Suprapubic skin (tissue), 4 donors: ENCODE data around the gene C15orf61. TPM values are rescaled to one million over a fixed set of nuclear protein-coding genes. Genes with fewer than 3 reads are reported as not detected.

Source experiments
- DNase-seq, 2 donors: peaks; one replicate each; pipeline ENCODE4 v3.0.0-alpha.2; 2019; ENCODE audit warnings: low spot score in 2 of 2
- H3K27ac ChIP-seq: fragments of 200-600 bp; sonication (generic); one replicate; pipeline ENCODE4 v1.5.1; 2019
- H3K27me3 ChIP-seq: fragments of 200-600 bp; sonication (generic); one replicate; pipeline ENCODE4 v1.5.1; 2019
- H3K36me3 ChIP-seq: fragments of 200-600 bp; sonication (generic); one replicate; pipeline ENCODE4 v1.5.1; 2019
- H3K4me1 ChIP-seq: fragments of 200-600 bp; sonication (generic); one replicate; pipeline ENCODE4 v1.5.1; 2019
- H3K4me3 ChIP-seq: fragments of 200-600 bp; sonication (generic); one replicate; pipeline ENCODE4 v1.5.1; 2019; ENCODE audit warnings: mild to moderate bottlenecking
- H3K9me3 ChIP-seq: fragments of 200-600 bp; sonication (generic); one replicate; pipeline ENCODE4 v1.5.1; 2019
- EP300 ChIP-seq: sonication (generic); formaldehyde crosslinking; IDR thresholded peaks from one replicate; pipeline ENCODE4 v1.6.1; 2017; ENCODE audit warnings: antibody characterized with exemption
- POLR2A ChIP-seq, 2 donors: fragments of 450-650 bp; IDR thresholded peaks; one replicate each; pipeline ENCODE4 v1.6.1; 2017; ENCODE audit warnings: antibody characterized with exemption in 2 of 2, mild to moderate bottlenecking in 2 of 2, moderate library complexity in 2 of 2
- POLR2AphosphoS5 ChIP-seq, 3 donors: sonication (generic); formaldehyde crosslinking; IDR thresholded peaks; one replicate each; pipeline ENCODE4 v1.6.1; 2017; ENCODE audit warnings: antibody characterized with exemption in 3 of 3
- WGBS: methylation state at CpG from one replicate; pipeline ENCODE4 v1.1.5; 2018; 5-methylcytosine and 5-hydroxymethylcytosine counted together
- total RNA-seq, 4 donors: library from RNA; depleted of rRNA; stranded (reverse); fragments of >200 nt; gene quantifications; one replicate each; pipeline ENCODE4 v1.1.0, GENCODE V29; 2016
- TF ChIP-seq, protein P1 (sequence below), 2 donors: fragments of 200-600 bp in 1 of 2; fragments of 450-650 bp in 1 of 2; sonication (generic) in 1 of 2; IDR thresholded peaks; one replicate each; pipeline ENCODE4 v1.5.1; 2016 to 2019; ENCODE audit warnings: antibody characterized with exemption in 2 of 2, mild to moderate bottlenecking in 1 of 2, moderate library complexity in 1 of 2

The C15orf61 gene
- total RNA-seq, 4 donors from 2014 or later: 12.8 to 23.6 (median 16.8) TPM

DNA sequence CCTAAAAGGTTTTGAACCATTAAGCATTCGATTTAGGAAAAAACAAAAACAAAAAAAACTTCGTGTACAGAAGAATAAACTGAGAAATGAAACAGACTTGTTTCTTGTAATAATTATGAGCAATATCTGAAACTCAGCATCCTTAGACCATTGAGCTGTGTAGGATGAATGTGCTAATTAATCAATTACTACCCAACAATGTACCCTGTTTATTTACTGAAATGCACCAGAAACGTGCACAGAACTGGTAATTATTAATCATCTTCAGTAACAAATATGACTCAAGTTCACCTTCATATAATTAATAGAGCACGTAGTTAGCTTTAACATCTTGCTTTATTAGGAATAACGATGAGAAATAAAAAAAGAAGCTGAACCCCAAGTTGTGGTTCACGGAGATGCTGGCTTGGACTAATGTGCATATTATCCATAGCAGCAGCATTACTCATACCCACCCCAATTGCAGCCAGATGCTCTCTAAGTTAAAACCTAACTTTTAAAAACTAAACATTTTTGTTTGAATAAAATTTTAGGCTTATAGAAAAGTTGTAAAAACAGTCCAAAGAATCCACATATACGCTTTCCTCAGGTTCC, 10.2 kb upstream of the C15orf61 start:
- Histone ChIP-seq H3K27ac (no peak overlapping the region), H3K9me3 (no peaks in the 10 kb centered on the region), H3K27me3 (no peaks in the 10 kb centered on the region), H3K36me3 (peaks cover 25% of the 10 kb centered on the region), H3K4me1 (peaks cover 22% of the 10 kb centered on the region), H3K4me3 (no peak overlapping the region)
- DNase-seq: no peak
- TF ChIP-seq POLR2AphosphoS5 (IDR thresholded peaks at IDR 0.05) (no peak), POLR2A (IDR thresholded peaks at IDR 0.05) (no peak), EP300 (no peak)
- TF ChIP-seq, protein P1, sequence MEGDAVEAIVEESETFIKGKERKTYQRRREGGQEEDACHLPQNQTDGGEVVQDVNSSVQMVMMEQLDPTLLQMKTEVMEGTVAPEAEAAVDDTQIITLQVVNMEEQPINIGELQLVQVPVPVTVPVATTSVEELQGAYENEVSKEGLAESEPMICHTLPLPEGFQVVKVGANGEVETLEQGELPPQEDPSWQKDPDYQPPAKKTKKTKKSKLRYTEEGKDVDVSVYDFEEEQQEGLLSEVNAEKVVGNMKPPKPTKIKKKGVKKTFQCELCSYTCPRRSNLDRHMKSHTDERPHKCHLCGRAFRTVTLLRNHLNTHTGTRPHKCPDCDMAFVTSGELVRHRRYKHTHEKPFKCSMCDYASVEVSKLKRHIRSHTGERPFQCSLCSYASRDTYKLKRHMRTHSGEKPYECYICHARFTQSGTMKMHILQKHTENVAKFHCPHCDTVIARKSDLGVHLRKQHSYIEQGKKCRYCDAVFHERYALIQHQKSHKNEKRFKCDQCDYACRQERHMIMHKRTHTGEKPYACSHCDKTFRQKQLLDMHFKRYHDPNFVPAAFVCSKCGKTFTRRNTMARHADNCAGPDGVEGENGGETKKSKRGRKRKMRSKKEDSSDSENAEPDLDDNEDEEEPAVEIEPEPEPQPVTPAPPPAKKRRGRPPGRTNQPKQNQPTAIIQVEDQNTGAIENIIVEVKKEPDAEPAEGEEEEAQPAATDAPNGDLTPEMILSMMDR (IDR thresholded peaks at IDR 0.05): no peak
- WGBS: 73% methylated on average over 7 of the region's 7 CpGs

DNA sequence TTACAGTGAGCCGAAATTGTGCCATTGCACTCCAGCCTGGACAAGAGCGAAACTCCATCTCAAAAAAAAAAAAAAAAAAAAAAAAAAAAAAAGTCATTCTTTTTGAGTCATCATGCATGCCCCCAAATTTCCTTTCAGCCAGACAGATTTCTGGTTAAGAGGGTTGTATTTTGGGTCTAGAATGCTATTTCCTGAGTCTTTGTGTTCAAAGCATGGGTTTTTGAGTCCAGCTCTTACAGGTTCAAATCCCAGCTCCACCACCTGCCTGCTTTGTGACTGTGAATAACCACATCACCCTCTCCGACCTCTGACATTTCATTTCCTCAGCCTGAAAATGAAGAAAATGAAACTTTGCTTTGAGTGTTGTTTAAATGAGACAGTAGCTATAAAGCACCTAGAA, 9.3 kb upstream of the C15orf61 start:
- Histone ChIP-seq H3K27me3 (no peaks in the 10 kb centered on the region), H3K9me3 (no peaks in the 10 kb centered on the region), H3K27ac (no peak overlapping the region), H3K4me3 (no peak overlapping the region), H3K4me1 (peaks cover 15% of the 10 kb centered on the region), H3K36me3 (peaks cover 25% of the 10 kb centered on the region)
- WGBS: 93% methylated on average over 3 of the region's 3 CpGs
- DNase-seq: no peak
- TF ChIP-seq POLR2A (IDR thresholded peaks at IDR 0.05) (no peak), POLR2AphosphoS5 (IDR thresholded peaks at IDR 0.05) (no peak), EP300 (no peak)
- TF ChIP-seq, protein P1 (IDR thresholded peaks at IDR 0.05): no peak

DNA sequence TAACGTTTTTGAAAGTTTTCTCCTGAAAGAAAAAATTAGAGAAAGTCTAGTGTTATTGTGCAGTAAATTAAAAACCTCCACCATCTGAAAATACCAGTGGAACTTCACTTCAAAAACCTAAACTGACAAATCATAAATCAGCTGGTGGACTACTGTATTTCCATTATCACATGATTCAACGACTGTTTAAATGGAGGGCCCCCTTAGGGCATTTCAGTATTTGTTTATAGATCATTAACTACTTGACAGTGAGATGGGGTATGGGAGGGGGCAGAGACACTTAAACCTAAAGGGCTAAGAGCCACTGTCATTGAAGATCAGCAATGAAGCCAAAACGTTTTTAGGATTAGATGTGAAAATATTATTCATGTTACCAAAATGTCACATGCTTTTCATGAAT, 8.8 kb upstream of the C15orf61 start:
- H3K4me3 ChIP-seq: no peak overlapping the region
- H3K27ac ChIP-seq: no peak overlapping the region
- peaks cover 25% of the 10 kb centered on the region for H3K36me3 ChIP-seq
- WGBS: 36% methylated on average over 3 of the region's 3 CpGs
- TF ChIP-seq POLR2AphosphoS5 (IDR thresholded peaks at IDR 0.05) (no peak), POLR2A (IDR thresholded peaks at IDR 0.05) (no peak), EP300 (no peak)
- TF ChIP-seq, protein P1 (IDR thresholded peaks at IDR 0.05): no peak
- no peaks in the 10 kb centered on the region for H3K9me3 ChIP-seq
- no peaks in the 10 kb centered on the region for H3K27me3 ChIP-seq
- no peak for DNase-seq
- H3K4me1 ChIP-seq: peaks cover 10% of the 10 kb centered on the region

DNA sequence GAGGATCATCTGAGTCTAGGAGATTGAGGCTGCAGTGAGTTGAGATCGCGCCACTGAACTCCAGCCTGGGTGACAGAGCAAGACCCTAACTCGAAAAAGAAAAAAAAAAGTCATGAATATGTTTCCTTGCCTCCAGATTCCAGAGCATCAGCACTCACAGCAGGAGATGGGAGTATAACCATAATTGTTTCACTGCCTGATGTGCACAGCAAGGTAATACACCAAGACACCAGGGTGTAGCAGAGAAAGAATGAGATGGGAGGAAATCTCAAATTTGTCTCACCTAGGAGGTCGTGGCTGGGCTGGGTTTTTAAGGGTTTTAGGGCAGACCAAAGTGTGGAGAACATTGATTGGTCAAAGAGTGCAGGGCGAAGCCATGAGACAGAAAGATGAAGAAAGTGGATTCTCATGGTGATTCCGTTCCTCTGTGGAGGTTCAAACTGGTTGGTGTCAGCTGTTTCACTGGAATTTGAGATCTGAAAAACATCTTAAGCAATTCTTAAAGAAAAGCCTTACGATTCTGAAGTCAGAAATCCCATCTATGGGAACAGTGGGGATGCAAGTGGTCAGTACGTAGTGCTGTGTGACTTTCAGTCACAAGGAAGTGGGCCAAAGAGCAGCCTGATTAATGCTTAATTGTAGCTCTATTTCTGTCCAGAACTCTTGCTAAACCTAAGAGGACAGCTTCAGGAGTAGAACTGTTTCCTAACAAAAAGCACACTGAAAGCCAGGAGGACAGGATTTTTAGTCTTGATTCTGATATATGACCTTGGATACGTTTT, 7.8 kb upstream of the C15orf61 start:
- DNase-seq: no peak
- no peaks in the 10 kb centered on the region for H3K27me3 ChIP-seq
- no peak for TF ChIP-seq POLR2A (IDR thresholded peaks at IDR 0.05)
- TF ChIP-seq, protein P1 (IDR thresholded peaks at IDR 0.05): no peak
- no peak for TF ChIP-seq EP300
- no peak for TF ChIP-seq POLR2AphosphoS5 (IDR thresholded peaks at IDR 0.05)
- peaks cover 25% of the 10 kb centered on the region for H3K36me3 ChIP-seq
- no peak overlapping the region for H3K4me3 ChIP-seq
- WGBS: 86% methylated on average over 9 of the region's 9 CpGs
- peaks cover under 1% of the 10 kb centered on the region for H3K4me1 ChIP-seq
- no peaks in the 10 kb centered on the region for H3K9me3 ChIP-seq
- no peak overlapping the region for H3K27ac ChIP-seq

DNA sequence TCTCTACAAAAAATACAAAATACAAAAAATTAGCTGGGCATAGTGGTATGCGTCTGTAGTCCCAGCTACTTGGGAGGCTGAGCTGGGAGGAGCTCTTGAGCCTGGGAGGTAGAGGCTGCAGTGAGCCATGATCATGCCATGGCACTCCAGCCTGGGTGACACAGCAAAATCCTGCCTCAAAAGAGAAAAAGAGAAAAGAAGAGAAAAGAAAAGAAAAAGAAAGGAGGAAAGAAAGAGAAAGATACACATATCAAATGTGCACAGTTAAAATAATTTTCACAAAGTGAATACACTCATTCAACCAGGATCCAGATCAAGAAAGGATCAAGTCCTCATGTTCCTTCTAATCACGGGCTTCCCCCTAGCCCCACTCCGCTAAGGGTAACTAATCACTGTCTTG, 5.8 kb upstream of the C15orf61 start:
- Histone ChIP-seq H3K36me3 (peaks cover 25% of the 10 kb centered on the region), H3K4me1 (peaks cover 2% of the 10 kb centered on the region), H3K27ac (no peak overlapping the region), H3K4me3 (no peak overlapping the region), H3K9me3 (no peaks in the 10 kb centered on the region), H3K27me3 (no peaks in the 10 kb centered on the region)
- no peak for DNase-seq
- WGBS: 100% methylated on average over 3 of the region's 3 CpGs
- TF ChIP-seq, protein P1 (IDR thresholded peaks at IDR 0.05): no peak
- TF ChIP-seq EP300 (no peak), POLR2AphosphoS5 (IDR thresholded peaks at IDR 0.05) (no peak), POLR2A (IDR thresholded peaks at IDR 0.05) (no peak)
